GM21367 (cell line): ENCODE data around the gene SLC35B2.

ENCODE experiments used
- ATAC-seq: cut with Tn5 transposase; IDR thresholded peaks from one replicate; pipeline ENCODE4 v1.9.1; 2021; ENCODE audit not compliant: unreplicated experiment

SLC35B2 gene

DNA sequence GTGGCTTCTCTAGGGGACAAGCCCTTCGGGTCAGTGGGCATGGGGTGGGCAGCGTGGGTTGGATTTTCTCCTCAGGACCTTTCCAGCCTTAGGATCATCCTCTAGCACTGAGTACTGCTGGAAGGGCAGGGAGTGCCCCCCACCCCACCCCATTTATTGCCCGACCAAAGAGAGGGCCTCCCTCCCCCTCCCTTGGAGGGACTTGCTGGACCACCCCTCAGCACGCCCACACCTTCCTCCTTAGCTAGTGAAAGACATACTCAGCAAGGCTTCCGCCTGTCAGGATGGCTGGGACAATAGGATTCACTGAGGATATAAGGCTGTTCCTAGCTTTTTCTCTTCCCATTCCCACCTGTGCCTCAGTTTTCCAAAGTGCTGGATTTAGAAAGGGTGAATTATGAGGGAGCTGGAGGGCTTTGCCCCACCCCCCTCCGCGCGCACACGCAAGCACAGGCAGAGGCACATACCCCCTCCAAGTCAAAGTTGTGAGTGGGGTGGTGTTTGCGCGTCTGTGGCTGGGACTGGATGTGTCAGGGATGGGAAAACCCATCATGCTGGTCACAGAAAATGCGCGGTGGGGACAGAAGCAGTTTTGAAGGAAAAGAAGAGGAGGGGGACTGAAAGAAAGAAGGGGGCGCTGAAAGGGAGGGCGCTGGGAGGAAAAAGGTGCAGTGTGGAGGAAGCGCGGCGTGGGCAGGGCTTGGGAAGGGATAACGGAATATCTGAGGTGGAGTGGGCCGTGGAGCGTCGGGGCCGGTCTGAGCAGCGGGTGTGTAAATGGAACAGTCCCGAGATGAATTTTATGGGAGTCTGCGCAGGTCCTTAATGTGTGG is 34.6 kb downstream of the SLC35B2 start:
- ATAC-seq = peak; percentile 3

DNA sequence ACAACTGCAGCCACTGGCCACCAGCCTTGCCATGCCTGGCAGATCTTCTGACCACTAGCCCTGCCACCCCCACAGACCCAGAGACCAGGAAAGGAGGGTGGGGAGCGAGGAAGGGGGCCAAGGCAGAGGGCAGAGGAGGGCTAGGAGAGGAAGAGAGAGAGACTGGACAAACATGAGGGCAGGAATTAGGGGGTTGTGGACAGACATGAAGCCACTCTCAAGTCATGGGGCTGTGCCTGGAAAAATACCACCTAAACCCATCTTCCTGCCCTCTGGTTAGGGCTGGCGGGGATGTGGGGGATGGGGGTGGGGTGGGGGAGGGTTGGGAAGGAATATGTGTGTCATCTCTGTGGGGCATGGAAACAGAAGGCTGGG is 35.4 kb downstream of the SLC35B2 start:
- ATAC-seq = no peak

DNA sequence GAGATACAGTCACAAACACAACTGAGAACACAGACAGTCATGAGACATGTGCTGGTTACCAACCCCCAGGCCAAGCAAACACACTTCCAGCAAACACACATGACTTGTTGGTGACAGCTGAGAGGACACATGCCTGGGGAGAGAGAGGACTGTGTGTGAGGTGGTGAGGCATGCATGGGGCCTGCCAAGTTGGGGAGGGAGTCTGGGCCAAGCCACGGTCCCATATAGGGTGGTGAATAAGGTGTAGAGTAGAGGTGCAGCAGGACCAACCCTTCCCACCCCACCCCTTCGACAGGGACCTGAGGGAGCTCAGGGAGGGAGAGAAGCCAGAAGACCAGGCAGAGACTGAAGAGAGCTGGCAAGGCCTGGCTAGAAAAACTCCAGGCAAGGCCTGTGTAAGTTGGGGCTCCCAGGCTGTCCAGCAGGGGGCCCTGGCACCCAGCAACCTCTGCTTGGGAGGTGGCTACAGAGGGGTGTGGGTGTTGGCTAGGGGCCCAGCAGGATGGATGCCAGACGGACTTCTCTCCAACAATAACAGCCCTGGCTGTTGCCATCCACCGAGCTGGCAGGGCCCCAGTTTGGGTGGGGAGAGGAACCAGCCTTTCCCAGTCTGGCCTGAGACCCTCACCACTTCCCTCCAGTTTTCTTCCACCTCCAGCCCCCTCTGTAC is 35.9 kb downstream of the SLC35B2 start:
- peak; percentile 42 for ATAC-seq

DNA sequence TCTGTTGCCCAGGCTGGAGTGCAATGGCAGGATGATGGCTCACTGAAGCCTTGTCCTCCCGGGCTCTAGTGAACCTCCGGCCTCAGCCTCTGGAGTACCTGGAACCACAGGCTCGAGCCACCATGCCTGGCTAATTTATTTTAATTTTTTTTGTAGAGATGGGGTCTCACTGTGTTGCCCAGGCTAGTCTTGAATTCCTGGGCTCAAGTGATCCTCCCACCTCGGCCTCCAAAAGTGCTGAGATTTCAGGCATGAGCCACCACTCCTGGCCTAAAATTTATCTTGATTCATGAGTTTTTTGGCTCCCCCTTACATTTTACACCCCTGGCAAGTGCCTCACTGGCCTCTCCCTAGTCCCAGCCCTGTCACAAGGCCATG is 36.4 kb downstream of the SLC35B2 start:
- no peak for ATAC-seq

DNA sequence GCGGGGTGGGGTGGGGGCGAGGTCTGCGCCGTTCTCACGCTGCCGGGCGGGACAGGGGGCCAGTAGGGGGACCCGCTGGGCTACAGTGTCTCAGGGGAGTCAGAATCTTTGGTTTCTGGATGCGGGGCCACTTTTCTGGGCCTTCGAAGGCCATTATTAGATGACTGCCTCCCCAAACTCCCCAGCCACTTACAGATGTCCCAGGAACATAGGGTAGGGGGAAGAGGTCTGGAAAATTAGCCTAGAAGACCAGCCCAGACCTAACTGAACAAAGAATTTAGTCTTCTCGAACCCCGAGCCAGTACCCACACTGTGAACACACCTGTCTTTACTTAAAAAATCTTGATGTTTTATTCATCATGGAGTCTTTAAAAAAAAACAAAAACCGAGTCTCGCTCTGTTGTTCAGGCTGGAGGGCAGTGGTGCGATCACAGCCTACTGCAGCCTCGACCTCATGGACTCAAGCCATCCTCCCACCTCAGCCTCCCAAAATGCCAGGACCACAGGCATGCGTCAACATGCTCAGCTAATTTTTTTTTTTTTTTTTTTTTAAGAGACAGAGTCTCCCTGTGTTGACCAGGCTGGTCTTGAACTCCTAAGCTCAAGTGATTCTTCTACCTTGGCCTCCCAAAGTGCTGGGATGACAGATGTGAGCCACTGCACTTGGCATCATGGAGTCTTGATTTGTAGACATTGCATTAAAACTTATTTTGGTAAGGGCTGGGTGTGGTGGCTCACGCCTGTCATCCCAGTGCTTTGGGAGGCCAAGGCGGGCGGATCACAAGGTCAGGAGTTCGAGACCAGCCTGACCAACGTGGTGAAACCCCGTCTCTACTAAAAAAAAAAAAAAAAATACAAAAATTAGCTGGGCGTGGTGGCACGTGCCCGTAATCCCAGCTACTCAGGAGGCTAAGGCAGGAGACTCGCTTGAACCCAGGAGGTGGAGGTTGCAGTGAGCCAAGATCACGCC is 37.2 kb downstream of the SLC35B2 start:
- ATAC-seq = no peak

DNA sequence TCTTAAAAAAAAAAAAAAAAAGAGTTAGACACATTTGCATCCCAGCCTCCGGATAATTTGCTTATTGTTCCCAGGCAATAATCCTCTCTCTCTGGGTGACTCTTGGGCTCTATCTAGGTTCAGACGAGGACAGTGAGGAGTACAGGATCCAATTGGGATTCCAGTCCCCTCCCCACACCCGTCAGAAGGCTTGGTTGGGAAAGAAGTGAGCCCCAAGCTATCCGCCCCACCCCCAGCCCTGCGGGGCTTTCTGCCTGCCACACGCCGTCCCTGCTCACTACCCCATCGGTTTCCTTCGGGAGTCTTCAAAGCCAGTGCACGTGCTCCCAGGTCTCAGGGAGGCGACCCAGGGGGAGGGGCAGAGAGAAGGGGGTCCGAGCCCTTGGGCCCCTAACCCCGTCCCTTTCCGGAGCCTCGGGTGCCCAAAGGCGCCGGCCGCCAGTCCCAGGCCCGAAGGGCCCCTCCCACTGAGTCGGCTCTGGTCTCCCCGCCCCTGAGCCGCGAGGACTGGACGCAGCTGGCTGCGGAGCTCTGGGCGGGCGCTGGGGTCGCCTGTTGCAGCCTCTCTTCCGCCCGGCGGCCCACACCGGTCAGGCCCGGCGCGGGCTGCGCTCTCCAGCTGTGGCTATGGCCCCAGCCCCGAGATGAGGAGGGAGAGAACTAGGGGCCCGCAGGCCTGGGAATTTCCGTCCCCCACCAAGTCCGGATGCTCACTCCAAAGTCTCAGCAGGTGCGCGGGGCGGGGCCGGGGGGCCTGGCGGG is 38.1 kb downstream of the SLC35B2 start:
- no peak for ATAC-seq

DNA sequence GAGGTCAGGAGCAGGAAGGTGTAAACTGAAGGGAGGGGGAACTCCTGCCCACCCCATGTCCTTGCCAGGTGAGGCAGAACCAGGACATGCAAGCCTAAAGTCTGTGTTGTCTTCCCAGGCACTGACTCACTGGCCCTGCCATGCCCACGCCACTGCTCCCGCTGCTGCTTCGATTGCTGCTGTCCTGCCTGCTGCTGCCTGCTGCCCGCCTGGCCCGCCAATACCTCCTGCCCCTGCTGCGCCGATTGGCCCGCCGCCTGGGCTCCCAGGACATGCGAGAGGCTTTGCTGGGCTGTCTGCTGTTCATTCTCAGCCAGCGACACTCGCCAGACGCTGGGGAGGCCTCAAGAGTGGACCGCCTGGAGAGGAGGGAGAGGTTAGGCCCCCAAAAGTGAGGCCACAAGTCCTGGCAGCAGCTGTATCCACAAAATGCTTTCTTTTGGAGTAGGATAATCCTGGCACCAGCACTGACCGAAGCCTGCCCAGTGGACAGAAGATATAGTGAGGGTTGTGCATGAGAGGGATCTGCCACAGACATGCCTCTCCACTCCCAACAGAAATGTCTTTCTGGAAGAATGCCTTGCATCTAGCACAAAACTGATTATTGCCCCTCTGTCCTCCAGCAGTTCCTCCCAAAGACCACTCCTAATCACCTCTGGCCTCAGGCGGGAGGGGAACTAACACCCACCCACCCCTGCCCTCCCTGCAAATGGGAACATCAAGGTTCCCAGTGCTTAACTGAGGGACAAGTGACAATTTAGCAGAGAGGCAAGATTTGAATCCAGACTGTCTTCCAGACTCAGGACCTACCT is 39.8 kb downstream of the SLC35B2 start:
- ATAC-seq = no peak

DNA sequence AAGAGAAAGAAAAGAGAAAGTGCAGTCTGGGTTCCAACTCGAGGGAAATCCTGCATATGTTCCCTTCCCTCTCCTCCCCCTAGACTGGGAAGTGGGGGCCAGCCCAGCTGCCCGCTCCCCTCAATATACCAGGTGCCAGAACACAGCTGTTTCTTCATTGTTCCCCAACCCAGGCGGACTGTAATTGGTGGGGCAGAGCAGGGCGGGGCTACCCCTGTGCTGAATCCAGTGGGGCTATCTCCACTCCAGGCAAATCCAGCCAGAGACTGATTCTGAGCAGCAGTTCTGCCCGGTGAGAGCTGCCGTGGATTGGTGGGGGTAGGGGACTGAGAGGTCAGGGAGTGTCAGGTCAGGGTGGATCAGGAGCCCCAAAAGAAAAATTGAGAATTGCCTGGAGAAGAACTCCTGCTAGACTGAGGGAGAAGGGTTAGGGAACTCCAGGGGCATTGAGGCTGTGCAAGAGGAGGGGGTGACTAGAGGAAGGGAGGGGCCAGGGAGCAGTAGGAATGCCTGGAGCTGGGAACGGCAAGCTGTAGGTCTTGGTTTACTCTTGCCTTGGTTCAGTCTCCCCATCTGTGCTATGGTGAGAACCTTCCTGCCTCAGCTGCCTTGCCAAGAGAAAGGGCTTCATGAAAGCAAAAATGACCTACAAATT is 40.5 kb downstream of the SLC35B2 start, which contains the start of gene MYMX:
Gene MYMX, plus strand, starts transcription at position 250 of the 655 bp plus-strand sequence. CDS start 546 bp downstream, outside the sequence.
- ATAC-seq = no peak

DNA sequence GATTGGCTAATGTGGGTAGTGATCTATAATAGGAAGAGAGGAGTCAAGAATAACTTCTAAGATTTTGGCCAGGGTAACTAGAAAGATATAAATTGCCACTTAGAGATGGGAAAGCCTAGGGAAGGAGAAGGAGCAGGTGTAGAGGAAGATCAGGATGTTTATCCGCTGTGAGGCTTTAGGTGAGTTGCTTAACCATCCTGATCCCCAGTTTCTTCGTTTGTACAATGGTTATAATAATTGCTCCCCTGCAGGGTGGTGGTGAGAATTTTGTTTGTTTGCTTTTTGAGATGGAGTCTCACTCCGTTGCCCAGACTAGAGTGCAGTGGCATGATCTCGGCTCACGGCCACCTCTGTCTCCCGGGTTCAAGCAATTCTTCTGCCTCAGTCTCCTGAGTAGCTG is 43.0 kb downstream of the SLC35B2 start:
- ATAC-seq = no peak

DNA sequence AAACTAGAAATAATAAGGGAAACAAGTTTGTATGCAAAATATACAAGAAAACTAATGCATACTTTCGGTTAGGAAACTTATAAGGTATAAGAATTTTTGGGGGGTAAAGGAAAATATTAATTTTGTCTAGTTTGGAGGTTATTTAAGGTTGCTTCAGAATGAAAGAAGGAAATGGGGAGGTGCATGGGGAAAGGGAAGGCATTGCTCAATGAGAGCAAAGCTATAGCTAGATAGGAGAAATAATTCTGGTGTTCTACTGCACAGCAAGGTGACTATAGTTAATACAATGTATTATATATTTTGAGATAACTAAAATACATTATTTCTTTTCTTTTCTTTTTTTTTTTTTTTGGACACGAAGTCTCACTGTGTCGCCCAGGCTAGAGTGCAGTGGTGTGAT is 46.0 kb downstream of the SLC35B2 start:
- ATAC-seq = no peak

DNA sequence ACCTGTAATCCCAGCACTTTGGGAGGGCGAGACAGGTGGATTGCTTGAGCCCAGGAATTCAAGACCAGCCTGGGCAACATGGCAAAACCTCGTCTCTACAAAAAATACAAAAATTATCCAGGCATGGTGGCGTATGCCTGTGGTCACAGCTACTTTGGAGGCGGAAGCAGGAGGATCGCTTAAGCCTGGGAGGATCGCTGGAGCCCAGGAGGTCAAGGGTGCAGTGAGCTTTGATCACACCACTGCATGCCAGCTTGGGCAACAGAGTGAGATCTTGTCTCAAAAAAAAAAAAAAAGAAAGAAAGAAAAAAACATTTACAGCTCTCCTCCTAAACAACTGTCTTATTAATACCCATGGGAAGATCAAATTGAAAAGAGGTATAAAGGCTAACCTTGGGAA is 49.4 kb downstream of the SLC35B2 start:
- ATAC-seq = no peak
